GM18499 (cell line): ENCODE data around the gene TSPO2.
"Not testable (repeated sequence)": the region's sequence is repeated elsewhere in the genome, so short reads cannot be mapped to it uniquely, and the experiment has no call there.

Experiments
- ATAC-seq: cut with Tn5 transposase; IDR thresholded peaks from one replicate; pipeline ENCODE4 v1.9.1; 2021; ENCODE audit warnings: moderate number of reproducible peaks; ENCODE audit not compliant: insufficient read depth, unreplicated experiment

Gene TSPO2, protein sequence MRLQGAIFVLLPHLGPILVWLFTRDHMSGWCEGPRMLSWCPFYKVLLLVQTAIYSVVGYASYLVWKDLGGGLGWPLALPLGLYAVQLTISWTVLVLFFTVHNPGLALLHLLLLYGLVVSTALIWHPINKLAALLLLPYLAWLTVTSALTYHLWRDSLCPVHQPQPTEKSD

DNA sequence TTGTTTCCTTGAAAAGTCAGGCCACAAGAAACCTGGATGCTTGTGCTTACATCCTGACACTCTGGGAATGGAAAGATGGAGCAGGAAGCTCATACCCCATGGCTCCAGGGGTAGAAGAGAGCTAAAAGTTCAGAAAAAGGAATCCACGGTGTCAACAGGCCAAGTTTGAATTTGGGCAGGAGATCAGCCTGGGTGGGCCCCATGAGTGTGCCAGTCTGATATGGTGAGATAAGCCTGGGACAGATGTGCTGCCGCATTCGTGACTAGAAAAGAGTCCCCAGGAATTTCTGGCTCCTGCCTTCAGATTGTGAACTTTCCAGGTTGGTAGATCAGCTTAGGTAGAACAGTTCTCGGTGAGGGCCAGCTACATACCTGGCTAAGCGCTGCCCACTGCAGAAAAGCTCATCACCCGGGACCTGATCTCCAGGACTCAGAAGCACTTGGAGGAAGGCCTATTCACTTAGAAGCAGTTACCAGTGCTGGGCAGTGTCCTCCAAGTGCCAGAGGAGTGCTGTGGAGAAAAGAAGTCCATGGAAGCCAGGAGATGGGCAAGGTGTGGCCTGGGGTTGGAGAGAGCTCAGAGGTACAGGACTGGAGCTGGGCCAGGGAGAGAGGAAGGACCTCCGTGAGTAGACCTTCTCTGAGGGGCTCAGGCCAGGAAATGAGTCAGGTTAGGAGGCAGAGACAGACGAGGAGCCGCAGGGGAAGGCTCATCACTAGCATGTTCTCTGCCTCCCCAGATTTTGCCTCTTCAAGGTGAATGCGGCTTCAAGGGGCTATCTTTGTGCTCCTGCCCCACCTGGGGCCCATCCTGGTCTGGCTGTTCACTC lies at the start of gene TSPO2:
Gene TSPO2 (plus strand): TSS at position 242 of the 830 bp plus-strand sequence. CDS start 519 bp downstream, at position 761.
- no peak for ATAC-seq

- no peak for ATAC-seq
Observed at GRCh38 chr6:40992746-40993145, 49.5 kb upstream of the TSPO2 start.

- no peak for ATAC-seq
Observed at GRCh38 chr6:40996591-40997233, 45.6 kb upstream of the TSPO2 start.

GRCh38 chr6:40997234-40997957 lies 44.9 kb upstream of the TSPO2 start:
- ATAC-seq: no peak

- ATAC-seq: no peak
Observed at GRCh38 chr6:40998661-40999060, 43.6 kb upstream of the TSPO2 start.

DNA sequence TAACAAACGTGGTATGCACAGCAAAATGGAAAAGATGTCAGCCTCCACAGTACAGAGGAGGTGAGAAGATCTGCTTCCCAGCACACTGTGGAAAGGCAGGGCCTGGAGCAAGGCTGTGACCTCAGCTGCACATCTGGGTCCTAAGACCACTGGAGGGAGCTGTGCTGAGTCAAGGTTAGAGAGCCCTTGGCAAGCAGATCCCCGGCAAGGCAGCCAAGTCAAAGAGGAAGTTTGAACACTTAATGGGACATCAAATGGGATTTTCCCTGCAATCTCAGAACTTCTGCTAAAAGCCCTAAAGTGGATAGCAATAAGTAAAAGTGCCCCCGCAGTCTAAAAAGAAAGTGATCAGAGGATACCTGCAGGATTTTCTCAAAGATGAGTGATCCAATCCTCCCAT lies 42.7 kb upstream of the TSPO2 start:
- no peak for ATAC-seq

DNA sequence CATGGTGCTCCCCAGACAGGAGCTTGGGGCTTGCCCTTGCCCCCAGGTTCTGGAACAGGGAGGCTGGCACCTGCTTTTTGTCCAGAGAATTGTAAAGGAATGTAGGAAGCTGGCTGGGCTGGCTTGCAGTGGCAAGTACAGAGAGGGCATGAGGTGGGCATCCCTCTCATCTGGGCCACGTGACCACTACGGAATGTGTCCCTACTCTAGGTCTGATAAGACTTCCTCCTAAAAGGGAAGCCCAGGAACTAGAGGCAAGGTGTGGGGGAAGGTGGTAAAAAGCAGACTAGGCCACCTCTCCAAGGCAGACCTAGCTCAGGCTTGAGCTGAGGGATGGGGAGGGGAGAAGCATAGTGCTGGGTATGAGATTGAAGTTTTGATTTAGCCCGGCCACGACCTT lies 42.0 kb upstream of the TSPO2 start:
- ATAC-seq: no peak

- no peak for ATAC-seq
Observed at GRCh38 chr6:41002168-41002567, 40.1 kb upstream of the TSPO2 start.

DNA sequence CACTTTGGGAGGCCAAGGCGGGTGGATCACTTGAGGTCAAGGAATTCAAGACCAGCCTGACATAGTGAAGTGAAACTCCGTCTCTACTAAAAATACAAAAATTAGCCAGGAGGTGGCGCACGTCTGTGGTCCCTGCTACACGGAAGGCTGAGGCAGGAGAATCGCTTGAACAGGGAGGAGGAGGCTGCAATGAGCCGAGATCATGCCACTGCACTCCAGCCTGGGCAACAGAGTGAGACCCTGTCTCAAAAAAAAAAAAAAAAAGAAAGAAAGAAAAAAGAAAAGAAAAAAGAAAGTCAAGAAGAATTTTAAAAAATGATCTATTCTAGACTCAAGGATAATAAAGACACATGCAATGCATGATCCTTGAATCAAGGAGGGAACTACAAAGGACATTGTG lies 36.0 kb upstream of the TSPO2 start:
- not testable (repeated sequence) for ATAC-seq

DNA sequence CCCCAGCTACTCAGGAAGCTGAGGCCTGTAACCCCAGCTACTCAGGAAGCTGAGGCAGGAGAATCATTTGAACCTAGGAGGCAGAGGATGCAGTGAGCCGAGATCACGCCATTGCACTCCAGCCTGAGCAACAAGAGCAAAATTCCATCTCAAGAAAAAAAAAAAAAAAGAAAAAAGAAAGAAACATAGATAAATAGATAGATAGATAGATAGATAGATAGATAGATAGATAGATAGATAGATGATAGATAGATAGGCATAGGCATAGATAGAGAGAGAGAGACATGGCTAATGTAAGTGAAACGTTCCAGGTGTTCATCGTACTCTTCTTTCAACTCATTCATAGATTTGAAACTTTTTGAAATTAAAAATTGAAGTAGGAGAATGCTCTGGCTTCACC lies 35.3 kb upstream of the TSPO2 start:
- not testable (repeated sequence) for ATAC-seq

DNA sequence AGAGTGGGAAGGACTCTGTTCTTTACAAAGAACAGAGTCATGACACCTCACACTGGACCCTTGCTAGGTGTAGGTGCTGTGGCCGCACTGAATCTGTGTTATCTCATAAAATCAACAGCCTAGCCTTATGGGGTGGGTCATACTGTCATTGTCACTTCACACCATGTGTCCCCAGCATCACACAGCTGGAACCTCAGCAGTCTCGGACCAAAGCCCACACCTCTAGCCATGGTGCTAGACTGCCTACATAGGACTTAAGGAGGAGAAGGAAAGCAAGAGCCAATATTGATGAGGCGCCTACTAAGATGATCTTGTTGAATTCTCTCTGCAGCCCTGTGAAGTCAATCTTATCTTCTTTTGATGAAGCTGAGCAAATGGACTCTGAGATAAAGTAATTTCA lies 34.3 kb upstream of the TSPO2 start:
- ATAC-seq: no peak

- no peak for ATAC-seq
Observed at GRCh38 chr6:41009669-41010068, 32.6 kb upstream of the TSPO2 start.

DNA sequence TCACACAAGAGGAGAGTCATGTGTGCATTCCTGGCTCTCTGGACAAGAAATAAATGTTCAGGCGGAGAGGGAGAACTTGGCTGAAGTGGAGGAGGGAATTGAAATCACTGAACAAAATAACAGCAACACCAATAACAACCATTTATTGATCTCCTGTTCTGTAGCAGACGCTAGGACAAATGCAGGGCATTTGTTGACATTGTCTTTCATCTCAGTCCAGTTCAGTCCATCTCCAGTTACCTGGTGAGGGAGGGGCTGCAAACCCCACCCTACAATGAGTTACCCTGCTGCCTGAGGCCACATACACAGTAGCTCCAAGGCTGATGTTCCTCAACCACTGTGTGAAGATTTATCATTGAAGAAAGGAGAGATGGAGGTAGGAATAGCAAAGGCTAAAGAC lies 30.6 kb upstream of the TSPO2 start:
- ATAC-seq: no peak

- ATAC-seq: no peak
Observed at GRCh38 chr6:41013466-41014153, 28.7 kb upstream of the TSPO2 start.

DNA sequence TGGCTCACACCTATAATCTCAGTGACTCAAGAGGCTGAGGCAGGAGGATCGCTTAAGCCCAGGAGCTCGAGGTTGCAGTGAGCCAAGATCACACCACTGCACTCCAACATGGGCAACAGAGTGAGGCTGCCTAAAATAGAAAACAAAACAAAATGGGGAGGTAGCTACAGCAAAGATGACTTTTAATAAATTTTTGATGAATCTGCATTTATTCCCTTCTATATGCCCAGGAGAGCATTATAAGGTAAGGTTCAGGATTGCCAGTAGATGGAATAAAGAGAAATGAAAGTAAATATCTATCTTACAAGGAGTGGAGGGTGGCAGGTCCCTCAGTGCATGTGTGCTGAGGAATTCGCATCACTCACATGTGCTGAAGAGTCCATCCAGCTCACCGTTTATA lies 27.5 kb upstream of the TSPO2 start:
- no peak for ATAC-seq

DNA sequence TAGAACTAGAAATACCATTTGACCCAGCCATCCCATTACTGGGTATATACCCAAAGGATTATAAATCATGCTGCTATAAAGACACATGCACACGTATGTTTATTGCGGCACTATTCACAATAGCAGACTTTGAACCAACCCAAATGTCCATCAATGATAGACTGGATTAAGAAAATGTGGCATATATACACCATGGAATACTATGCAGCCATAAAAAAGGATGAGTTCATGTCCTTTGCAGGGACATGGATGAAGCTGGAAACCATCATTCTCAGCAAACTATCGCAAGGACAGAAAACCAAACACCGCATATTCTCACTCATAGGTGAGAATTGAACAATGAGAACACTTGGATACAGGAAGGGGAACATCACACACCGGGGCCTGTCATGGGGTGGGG lies 26.4 kb upstream of the TSPO2 start:
- ATAC-seq: not testable (repeated sequence)

DNA sequence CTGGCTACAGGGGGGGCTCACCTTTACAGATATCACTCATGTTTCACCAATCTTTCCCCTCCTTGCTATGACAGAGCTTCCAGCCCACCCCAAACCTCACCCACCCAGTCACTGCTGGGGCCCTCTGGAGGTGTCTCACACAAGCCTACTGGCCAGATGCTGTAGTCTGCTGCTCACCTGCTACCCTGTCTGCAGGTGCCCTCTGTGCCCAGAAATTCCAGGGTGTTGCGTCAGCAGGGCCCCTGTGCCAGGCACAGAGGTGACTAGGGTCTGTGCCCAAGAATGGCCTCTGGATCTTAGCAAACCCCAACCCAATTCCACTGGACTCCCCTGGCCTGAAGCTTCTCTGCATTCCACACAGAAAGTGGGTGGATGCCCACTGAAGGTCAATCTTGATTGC lies 24.6 kb upstream of the TSPO2 start:
- ATAC-seq: no peak

GRCh38 chr6:41021832-41022231 lies 20.4 kb upstream of the TSPO2 start:
- ATAC-seq: no peak

DNA sequence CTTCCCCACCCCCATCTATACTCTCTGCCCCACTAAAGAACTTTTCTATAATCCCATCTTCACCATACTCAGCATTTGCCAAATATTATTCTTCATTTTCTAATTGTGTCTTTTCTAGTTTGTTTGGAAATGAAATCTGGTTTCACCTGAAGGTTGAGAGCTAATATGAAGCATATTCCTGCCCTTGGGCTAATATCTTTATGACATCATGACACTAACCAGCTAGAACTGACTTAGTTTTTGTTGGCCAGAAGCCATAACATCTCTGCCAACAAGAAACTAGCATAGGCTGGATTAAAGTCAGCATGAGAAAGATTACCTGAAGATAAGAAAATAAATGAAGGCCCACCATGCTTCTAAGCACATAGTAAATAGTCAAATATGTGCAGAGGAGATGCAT lies 20.0 kb upstream of the TSPO2 start:
- ATAC-seq: no peak

- ATAC-seq: no peak
Observed at GRCh38 chr6:41023114-41023513, 19.2 kb upstream of the TSPO2 start.
